NCI-H187 treated with DMSO at 0.1 percent for 48 hours (cell line): ENCODE data around the gene MET.

Experiments used
- DNase-seq: peaks from one replicate; lab custom pipeline; 2025; lab: John Stamatoyannopoulos, UW

MET gene

GRCh38 chr7:116665332-116665996 lies 6.5 kb upstream of the MET start:
- DNase-seq: no peak

DNA sequence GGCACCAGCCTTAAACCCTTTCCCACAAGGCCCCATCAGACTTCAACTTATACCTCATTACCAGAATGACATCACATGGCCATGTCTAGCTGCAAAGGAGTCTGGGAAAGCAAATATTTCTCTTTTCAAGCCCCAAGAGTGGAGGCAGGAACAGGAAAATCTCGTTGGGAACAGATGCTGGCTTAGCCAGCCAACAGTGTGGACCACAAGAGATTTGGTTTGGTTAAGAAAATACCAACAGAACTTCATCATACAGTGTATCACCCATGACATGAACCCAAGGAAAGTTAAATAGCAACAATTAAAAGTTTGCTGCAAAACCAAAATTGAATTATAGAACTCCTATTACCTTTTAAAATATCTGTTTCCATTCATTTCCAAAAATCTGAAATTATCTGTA lies 2.2 kb upstream of the MET start:
- DNase-seq: no peak

- DNase-seq: no peak
Observed at GRCh38 chr7:116670409-116671015, 1.5 kb upstream of the MET start.

GRCh38 chr7:116671111-116671510 lies 885 bp upstream of the MET start:
- no peak for DNase-seq

- DNase-seq: no peak
Observed at GRCh38 chr7:116672596-116673456, 830 bp downstream of the MET start.

- no peak for DNase-seq
Observed at GRCh38 chr7:116673457-116673865, 1.5 kb downstream of the MET start.

- DNase-seq: no peak
Observed at GRCh38 chr7:116674508-116675173, 2.6 kb downstream of the MET start.

DNA sequence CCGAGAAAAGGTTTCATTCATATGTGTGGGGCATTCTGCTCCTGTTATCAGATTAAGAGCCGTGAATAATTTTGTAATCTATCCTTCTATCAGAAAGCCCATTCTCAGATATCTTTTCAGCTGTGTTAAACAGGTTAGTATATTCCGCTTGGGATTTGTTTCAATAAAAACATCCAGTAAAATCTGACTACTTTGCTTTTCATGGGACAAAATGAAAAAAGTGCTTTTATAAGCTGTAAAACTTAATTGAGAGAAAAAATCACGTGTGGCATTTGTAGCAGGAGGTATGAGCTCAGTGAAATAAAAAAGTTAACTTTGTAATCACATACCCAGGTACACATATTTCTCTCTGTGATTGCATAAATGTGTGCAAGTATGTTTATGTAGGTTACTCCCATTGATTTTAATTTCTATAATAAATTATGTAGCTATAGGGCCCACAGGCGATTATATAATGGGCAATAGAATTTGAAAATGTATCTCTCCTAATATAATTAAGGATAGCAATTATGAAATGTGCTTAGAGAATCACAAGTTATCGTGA lies 3.9 kb downstream of the MET start:
- DNase-seq: no peak

DNA sequence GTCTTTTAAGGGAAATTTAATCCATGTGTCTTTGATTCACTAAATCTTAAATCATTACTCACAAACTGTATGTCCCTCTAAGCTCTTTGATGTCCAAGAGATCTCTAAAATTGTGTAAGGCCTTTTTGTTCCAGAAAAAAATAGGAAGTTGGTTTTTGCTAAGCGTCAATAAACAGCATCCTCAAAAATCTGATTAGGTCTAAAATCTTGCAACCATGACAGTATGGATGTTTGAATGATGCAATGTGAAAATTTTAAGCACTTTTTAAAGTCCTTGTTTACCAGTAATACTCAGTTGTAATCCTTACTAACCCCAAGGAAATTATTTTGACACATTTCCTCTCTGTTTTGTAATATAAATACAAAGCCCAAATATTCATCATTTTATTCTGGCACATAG lies 6.8 kb downstream of the MET start:
- DNase-seq: no peak

DNA sequence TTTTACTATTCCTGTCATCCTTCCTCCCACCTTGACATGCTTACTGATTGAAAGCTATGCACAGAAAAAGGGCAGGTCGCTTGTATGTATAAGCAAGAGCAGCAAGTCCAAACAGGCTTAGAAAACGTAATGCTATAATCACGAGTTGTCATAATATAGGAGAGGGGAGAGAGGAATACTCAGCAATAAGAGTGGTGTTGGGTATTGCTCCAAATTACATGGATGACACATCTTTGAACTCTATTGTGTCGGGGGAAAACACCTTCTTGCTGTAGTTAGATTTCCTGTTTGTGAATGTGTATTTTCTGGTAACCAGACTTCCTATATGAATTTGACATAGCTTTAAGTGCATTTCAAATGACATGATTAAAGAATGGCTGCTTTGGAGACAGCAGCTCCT lies 7.5 kb downstream of the MET start:
- no peak for DNase-seq

GRCh38 chr7:116683786-116684185 lies 11.8 kb downstream of the MET start:
- DNase-seq: no peak

DNA sequence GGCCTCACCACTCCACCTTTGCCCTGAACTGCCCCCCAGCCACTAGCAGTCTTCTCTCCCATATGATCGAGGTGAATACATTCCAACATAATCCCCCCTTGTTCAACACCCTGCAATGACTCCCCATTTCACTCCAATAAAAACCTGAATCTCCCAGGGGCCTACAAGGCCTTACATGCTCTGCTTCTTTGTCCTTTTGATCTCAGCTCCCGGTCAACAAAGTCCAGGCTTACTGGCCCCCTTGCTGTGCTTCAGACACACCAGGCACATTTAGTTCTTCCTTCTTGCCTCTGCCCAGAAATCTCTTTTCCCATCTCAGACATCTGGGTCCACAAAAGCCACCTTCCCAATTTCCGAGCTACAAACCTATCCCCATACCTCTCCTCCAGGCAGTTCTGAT lies 14.0 kb downstream of the MET start:
- no peak for DNase-seq

- no peak for DNase-seq
Observed at GRCh38 chr7:116686812-116687419, 14.9 kb downstream of the MET start.

DNA sequence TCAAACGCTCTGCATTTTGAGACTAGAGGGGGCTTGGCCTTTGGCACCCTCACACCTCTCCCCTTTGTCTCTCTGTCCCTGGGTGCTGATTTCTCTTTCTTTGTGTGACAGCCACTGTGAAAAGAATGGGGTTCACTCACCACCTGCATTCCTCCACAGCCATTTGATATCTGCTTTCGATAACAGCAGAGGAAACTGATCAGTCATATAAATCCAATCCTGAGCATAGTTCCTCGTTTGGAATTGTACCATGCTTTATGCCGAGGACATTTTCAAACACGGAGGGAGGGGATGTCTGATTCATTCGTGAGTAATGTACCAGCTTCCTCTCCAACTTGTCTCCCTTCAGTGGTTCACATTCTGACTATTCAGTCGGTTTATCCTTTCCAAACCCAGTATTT lies 15.8 kb downstream of the MET start:
- no peak for DNase-seq

DNA sequence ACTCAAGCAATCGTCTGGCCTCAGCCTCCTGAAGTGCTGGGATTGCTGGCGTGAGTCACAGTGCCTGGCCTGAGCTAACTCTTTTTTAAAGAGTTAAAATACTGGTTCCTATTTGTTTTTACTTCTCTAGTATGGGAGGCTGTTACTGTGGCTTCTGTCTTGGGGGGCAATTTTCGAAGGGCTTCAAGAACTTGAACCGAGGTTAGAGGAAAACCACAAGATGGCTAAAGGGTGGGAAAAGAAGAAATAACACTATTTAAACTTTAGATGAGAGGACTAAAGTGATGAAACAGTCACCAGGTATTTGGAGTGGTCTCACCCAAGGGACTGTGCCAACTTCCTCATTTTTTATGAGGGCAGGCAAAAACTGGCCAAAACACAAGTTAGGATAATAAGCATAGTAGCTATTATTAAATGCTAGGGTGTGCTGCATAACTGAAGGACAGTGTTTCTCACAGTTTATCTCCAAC lies 17.8 kb downstream of the MET start:
- no peak for DNase-seq

- no peak for DNase-seq
Observed at GRCh38 chr7:116691664-116692063, 19.7 kb downstream of the MET start.

GRCh38 chr7:116692401-116693308 lies 20.7 kb downstream of the MET start:
- no peak for DNase-seq

DNA sequence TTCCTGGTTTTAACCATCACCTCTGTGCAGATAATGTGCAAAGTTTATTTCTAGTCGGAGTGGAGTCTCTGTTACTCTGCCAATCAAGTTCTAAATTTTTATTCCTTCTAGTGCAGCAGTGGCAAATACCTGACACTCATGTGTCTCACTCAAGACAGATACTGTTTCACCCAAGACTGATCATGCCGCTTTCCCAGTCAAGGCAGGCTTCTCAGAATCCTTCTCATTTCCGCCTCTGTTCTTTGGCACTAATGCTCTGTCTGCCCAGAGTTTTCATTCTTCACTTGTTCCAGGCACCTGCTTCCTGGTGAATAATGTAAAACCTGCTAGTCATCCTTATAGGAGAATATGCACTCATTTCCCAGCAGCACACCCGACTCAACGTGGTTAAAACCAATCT lies 24.7 kb downstream of the MET start:
- no peak for DNase-seq

- no peak for DNase-seq
Observed at GRCh38 chr7:116697152-116697551, 25.2 kb downstream of the MET start.

GRCh38 chr7:116697761-116698160 lies 25.8 kb downstream of the MET start:
- no peak for DNase-seq

DNA sequence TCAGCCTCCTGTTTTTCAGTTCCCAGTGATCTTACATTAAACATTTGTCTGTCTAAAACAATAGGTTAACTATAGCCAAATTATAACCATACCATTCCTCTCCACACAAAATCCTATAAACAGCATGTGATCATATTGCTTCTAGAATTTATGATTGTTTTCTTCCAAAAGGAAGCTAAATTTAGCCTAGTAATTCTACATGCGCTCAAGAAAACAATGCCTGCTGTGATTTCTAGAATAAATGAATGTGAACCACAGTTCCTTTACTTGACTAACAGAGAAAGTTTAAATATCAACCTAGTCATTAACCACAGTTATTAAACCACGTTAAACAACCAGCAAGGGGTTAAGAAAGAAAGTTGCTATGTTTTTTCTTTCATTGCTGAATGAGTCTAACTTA lies 26.4 kb downstream of the MET start:
- DNase-seq: no peak
